Measurements from ENCODE around the gene DZANK1. TPM values are rescaled to one million over a fixed set of nuclear protein-coding genes. Genes with fewer than 3 reads are reported as not detected.

Gene DZANK1
- total and polyA plus RNA-seq, 2 of the 8 experiments (the other 6 are each of a cell fraction or from before 2014, with no cell fraction given), result 8.0 to 9.9 TPM

DNA sequence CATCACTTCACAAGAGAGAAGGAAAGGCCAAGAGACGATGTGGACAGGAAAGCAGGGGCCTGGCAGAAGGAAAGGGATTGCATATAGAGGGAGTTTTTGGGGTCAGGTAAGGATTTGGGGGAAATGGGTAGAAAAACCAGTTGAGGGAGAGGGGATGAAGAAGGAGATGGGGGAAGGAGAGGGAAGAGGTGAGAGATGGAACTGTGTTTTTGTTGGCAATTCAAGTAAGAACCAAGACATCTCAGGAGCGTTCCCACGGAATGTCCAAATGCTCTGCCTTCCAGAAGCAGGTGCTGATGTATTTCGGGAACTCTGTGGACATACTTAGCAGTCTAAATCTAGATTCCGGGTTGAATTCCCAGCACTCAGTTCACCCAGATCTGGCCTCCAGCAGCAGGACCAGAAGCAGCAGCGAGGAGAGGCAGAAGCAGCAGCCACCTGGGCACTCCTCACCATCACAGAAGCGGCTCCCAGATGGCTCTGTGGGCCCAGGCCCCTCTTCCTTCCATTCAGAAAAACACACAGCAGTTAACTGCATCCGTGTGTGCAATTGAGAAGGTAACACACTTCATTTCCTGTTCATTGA is 88.8 kb downstream of the DZANK1 start:
- POLR2A ChIA-PET (ENCODE audit: partially characterized antibody), result no interaction called here
- Histone ChIP-seq H3K36me3 (ENCODE audit: control insufficient read depth in 2 of 4, insufficient read depth in 4 of 4, low read length in 3 of 4) (peaks cover 0 to 2% (median 0%) of the 10 kb centered on the region in 4 experiments; a peak in 1 of 8 replicates), H2BK120ac (replicated peaks; ENCODE audit: low read depth, low read length) (no peak overlapping the region), H3K27me3 (replicated peaks in 1 of 4; ENCODE audit: control insufficient read depth in 3 of 4, extremely low read depth in 1 of 4, insufficient read depth in 3 of 4, low read length in 3 of 4) (no peaks in the 10 kb centered on the region), H3K4me1 (replicated peaks in 1 of 4; ENCODE audit: control insufficient read depth in 3 of 4, insufficient read depth in 4 of 4, low read length in 3 of 4) (no peaks in the 10 kb centered on the region), H2BK5ac (ENCODE audit: low read depth, low read length) (no peak overlapping the region), H3K18ac (ENCODE audit: extremely low read depth, low read length) (no peak overlapping the region), H3K79me1 (ENCODE audit: low read depth, low read length) (no peaks in the 10 kb centered on the region), H3K23me2 (ENCODE audit: low read depth, low read length) (no peaks in the 10 kb centered on the region), H3K14ac (ENCODE audit: insufficient read length) (no peak overlapping the region), H3K9ac (replicated peaks in 1 of 4; ENCODE audit: extremely low read depth in 1 of 4, low read depth in 3 of 4, low read length in 3 of 4) (no peak overlapping the region), H3K23ac (ENCODE audit: insufficient read length) (no peak overlapping the region), H3K9me3 (ENCODE audit: insufficient read depth in 2 of 2, low read depth in 1 of 2, low read length in 1 of 2) (peaks cover 0 to 10% of the 10 kb centered on the region in 2 experiments; a peak in 1 of 4 replicates), H2AFZ (ENCODE audit: low read length) (peak overlapping the region; percentile 72; the same call in 1 of the 2 replicates), H2AK5ac (ENCODE audit: low read depth, low read length) (no peak overlapping the region), H3K4ac (replicated peaks; ENCODE audit: insufficient read length, low read depth, low read length) (no peak overlapping the region), H4K20me1 (replicated peaks in 1 of 2; ENCODE audit: control insufficient read depth in 1 of 2, insufficient read depth in 2 of 2, low read length in 2 of 2) (no peaks in the 10 kb centered on the region), H4K91ac (replicated peaks; ENCODE audit: insufficient read length, low read length) (no peak overlapping the region), H3K27ac (ENCODE audit: low read depth, low read length) (no peak overlapping the region), H3K4me2 (ENCODE audit: insufficient read depth in 1 of 2, low read depth in 2 of 2, low read length in 2 of 2) (no peak overlapping the region), H4K8ac (ENCODE audit: extremely low read depth, insufficient read depth, low read length) (no peak overlapping the region), H4K5ac (ENCODE audit: insufficient read length, low read depth, low read length) (no peak overlapping the region), H3K56ac (replicated peaks; ENCODE audit: insufficient read length, low read depth, low read length) (no peak overlapping the region), H2BK12ac (ENCODE audit: low read depth, low read length) (no peak overlapping the region), H3K79me2 (ENCODE audit: control insufficient read depth in 1 of 2, insufficient read depth in 2 of 2, low read length in 2 of 2) (no peaks in the 10 kb centered on the region), H2BK20ac (ENCODE audit: low read length) (no peak overlapping the region), H2BK15ac (ENCODE audit: low read length) (no peak overlapping the region), H3K4me3 (ENCODE audit: extremely low read depth in 1 of 4, insufficient read depth in 2 of 4, low read depth in 3 of 4, low read length in 4 of 4) (no peak overlapping the region)
- CTCF ChIA-PET (ENCODE audit: partially characterized antibody), result no interaction called here
- FAIRE-seq (no peak), DNase-seq (ENCODE audit: low read depth in 1 of 2, low spot score in 2 of 2) (no peak)
- WGBS, 2 experiments (ENCODE audit: extremely low coverage in 1 of 2, insufficient coverage in 1 of 2, insufficient read length in 1 of 2, insufficient replicate concordance in 2 of 2, low coverage in 1 of 2, low lambda C conversion rate in 2 of 2, missing lambda C conversion rate in 1 of 2), result 78% methylated on average over 8 of the region's 8 CpGs; no CpG with 5 or more reads in 1 of the 2 experiments
- TF ChIP-seq EGR1 (IDR thresholded peaks at IDR 0.05; ENCODE audit: borderline replicate concordance, low read depth, low read length) (no peak), KDM5A (IDR thresholded peaks at IDR 0.05; ENCODE audit: low read length) (no peak), RXRA (IDR thresholded peaks at IDR 0.05; ENCODE audit: insufficient read depth, low read depth, low read length) (no peak), SIRT6 (IDR thresholded peaks at IDR 0.05; ENCODE audit: low read length) (no peak), SP1 (IDR thresholded peaks at IDR 0.05; ENCODE audit: low read depth, low read length) (no peak), BCL11A (IDR thresholded peaks at IDR 0.05; ENCODE audit: low read depth in 2 of 2, low read length in 2 of 2) (no peak), MAX (IDR thresholded peaks at IDR 0.05) (no peak), TAF1 (IDR thresholded peaks at IDR 0.05; ENCODE audit: low read depth, low read length) (no peak), SIX5 (IDR thresholded peaks at IDR 0.05; ENCODE audit: low read depth, low read length) (no peak)
- TF ChIP-seq, protein P1, sequence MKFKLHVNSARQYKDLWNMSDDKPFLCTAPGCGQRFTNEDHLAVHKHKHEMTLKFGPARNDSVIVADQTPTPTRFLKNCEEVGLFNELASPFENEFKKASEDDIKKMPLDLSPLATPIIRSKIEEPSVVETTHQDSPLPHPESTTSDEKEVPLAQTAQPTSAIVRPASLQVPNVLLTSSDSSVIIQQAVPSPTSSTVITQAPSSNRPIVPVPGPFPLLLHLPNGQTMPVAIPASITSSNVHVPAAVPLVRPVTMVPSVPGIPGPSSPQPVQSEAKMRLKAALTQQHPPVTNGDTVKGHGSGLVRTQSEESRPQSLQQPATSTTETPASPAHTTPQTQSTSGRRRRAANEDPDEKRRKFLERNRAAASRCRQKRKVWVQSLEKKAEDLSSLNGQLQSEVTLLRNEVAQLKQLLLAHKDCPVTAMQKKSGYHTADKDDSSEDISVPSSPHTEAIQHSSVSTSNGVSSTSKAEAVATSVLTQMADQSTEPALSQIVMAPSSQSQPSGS (IDR thresholded peaks at IDR 0.05; ENCODE audit: low read length), result no peak
